GM21423 (cell line): ENCODE measurements around the gene SERPINA1.
"Not testable (repeated sequence)": the region's sequence is repeated elsewhere in the genome, so short reads cannot be mapped to it uniquely, and the experiment has no call there.

Experiments
- ATAC-seq: cut with Tn5 transposase; IDR thresholded peaks from one replicate; pipeline ENCODE4 v1.9.1; 2021; ENCODE audit warnings: mild to moderate bottlenecking, moderate library complexity; ENCODE audit not compliant: unreplicated experiment

Gene SERPINA1

GRCh38 chr14:94372021-94372605 is 16.3 kb downstream of the SERPINA1 start:
- no peak for ATAC-seq

- no peak for ATAC-seq
These were observed 17.9 kb downstream of the SERPINA1 start for GRCh38 chr14:94370524-94370910.

- not testable (repeated sequence) for ATAC-seq
These were observed 18.5 kb downstream of the SERPINA1 start for GRCh38 chr14:94369766-94370523.

- ATAC-seq = no peak
These were observed 19.4 kb downstream of the SERPINA1 start for GRCh38 chr14:94368956-94369355.

GRCh38 chr14:94368243-94368590 is 20.2 kb downstream of the SERPINA1 start:
- no peak for ATAC-seq

GRCh38 chr14:94367347-94368242 is 20.8 kb downstream of the SERPINA1 start:
- ATAC-seq = no peak

GRCh38 chr14:94366146-94366915 is 22.1 kb downstream of the SERPINA1 start, which contains the start of gene SERPINA2:
SERPINA2 (minus strand) TSS chr14:94366698.
- ATAC-seq = no peak

- no peak for ATAC-seq
These were observed 22.8 kb downstream of the SERPINA1 start for GRCh38 chr14:94365624-94366023.

- no peak for ATAC-seq
These were observed 23.4 kb downstream of the SERPINA1 start for GRCh38 chr14:94364964-94365363.

GRCh38 chr14:94364037-94364436 is 24.4 kb downstream of the SERPINA1 start:
- ATAC-seq = no peak

- ATAC-seq = no peak
These were observed 25.2 kb downstream of the SERPINA1 start for GRCh38 chr14:94363151-94363624.

GRCh38 chr14:94362614-94363133 is 25.7 kb downstream of the SERPINA1 start:
- ATAC-seq = no peak

- ATAC-seq = no peak
These were observed 26.7 kb downstream of the SERPINA1 start for GRCh38 chr14:94361682-94362081.

GRCh38 chr14:94360945-94361565 is 27.3 kb downstream of the SERPINA1 start:
- no peak for ATAC-seq

- ATAC-seq = no peak
These were observed 31.2 kb downstream of the SERPINA1 start for GRCh38 chr14:94357166-94357565.

- no peak for ATAC-seq
These were observed 31.9 kb downstream of the SERPINA1 start for GRCh38 chr14:94356379-94357056.

- no peak for ATAC-seq
These were observed 33.1 kb downstream of the SERPINA1 start for GRCh38 chr14:94355191-94355794.

- no peak for ATAC-seq
These were observed 33.7 kb downstream of the SERPINA1 start for GRCh38 chr14:94354638-94355185.

GRCh38 chr14:94354190-94354589 is 34.2 kb downstream of the SERPINA1 start:
- not testable (repeated sequence) for ATAC-seq
